HepG2 (cell line): Measurements from ENCODE around the gene SLC44A5. TPM values are rescaled to one million over a fixed set of nuclear protein-coding genes. Genes with fewer than 3 reads are reported as not detected.

Source experiments
- ATAC-seq: fragments of 200-7000 bp; cut with Tn5 transposase; 3 replicates; pipeline ENCODE4 v1.9.1; 2020; ENCODE audit warnings: mild to moderate bottlenecking, moderate library complexity
- BruUV-seq: library from RNA; stranded (reverse); fragments of 400-500 nt; replicated peaks from 2 replicates; lab custom pipeline; 2021; lab: Mats Ljungman, UMichigan
- CTCF ChIA-PET: fragments of 300-600 bp; formaldehyde crosslinking; extraction: SDS; loops from one replicate; lab custom pipeline; 2021; ENCODE audit warnings: low total read pairs, inconsistent platforms, low intra/inter-chr PET ratio; lab: Yijun Ruan, JAX
- POLR2A ChIA-PET: fragments of 350-600 bp; sonication (Branson Sonifier 250); formaldehyde crosslinking; loops from one replicate; lab custom pipeline; 2020; ENCODE audit warnings: antibody characterized with exemption, inconsistent platforms; lab: Yijun Ruan, JAX
- DNase-seq: peaks from one replicate; pipeline ENCODE4 v3.0.0-alpha.2; 2015; ENCODE audit warnings: low spot score
- FAIRE-seq: peaks from 3 replicates; lab custom pipeline; 2011; peaks lifted over from hg19 to GRCh38; lab: Jason Lieb, UNC
- H2AFZ ChIP-seq: one replicate; pipeline ENCODE4 v1.6.1; 2011; ENCODE audit warnings: low read length, inconsistent platforms
- H3K27ac ChIP-seq: fragments of 300-600 bp; 3 replicates; pipeline ENCODE4 v1.8.0; 2011; ENCODE audit warnings: mixed run types, mild to moderate bottlenecking, mixed read lengths, low read length, inconsistent platforms; ENCODE audit not compliant: insufficient read depth; ENCODE audit errors: extremely low read length
- H3K27me3 ChIP-seq, 2 experiments: fragments of 200-600 bp in 1 of 2; 2 replicates in 1 of 2; 3 replicates in 1 of 2; pipeline versions ENCODE4 v1.6.0 to v1.8.0; 2011; ENCODE audit warnings: low read length in 2 of 2, mild to moderate bottlenecking in 2 of 2, moderate library complexity in 2 of 2, inconsistent platforms in 1 of 2; ENCODE audit not compliant: insufficient read depth in 2 of 2, control insufficient read depth in 1 of 2
- H3K36me3 ChIP-seq, 2 experiments: fragments of 200-600 bp in 1 of 2; replicated peaks in 1 of 2; 2 replicates in 1 of 2; 3 replicates in 1 of 2; pipeline versions ENCODE4 v1.5.1 to v1.8.0; 2011; ENCODE audit warnings: low read length in 2 of 2, inconsistent platforms in 1 of 2; ENCODE audit not compliant: insufficient read depth in 2 of 2, control insufficient read depth in 1 of 2
- H3K4me1 ChIP-seq: 2 replicates; pipeline ENCODE4 v1.5.1; 2012; ENCODE audit warnings: low read length, inconsistent platforms; ENCODE audit not compliant: insufficient read depth
- H3K4me2 ChIP-seq: 2 replicates; pipeline ENCODE4 v1.6.0; 2011; ENCODE audit warnings: low read depth, low read length, inconsistent platforms
- H3K4me3 ChIP-seq, 3 experiments: fragments of 200-600 bp in 1 of 3; sonication (generic), shearing (Covaris generic) in 1 of 3; replicated peaks in 1 of 3; 2 replicates each; pipeline ENCODE4 v1.5.1; 2011 to 2016; ENCODE audit warnings: low read length in 3 of 3, inconsistent platforms in 2 of 3, low read depth in 2 of 3, mild to moderate bottlenecking in 2 of 3, control low read depth in 1 of 3, mixed read lengths in 1 of 3; ENCODE audit not compliant: insufficient read depth in 1 of 3
- H3K79me2 ChIP-seq: one replicate; pipeline ENCODE4 v1.6.1; 2011; ENCODE audit warnings: low read length, inconsistent platforms; ENCODE audit not compliant: insufficient read depth
- H3K9ac ChIP-seq: 2 replicates; pipeline ENCODE4 v1.6.0; 2011; ENCODE audit warnings: mild to moderate bottlenecking, low read depth, low read length, inconsistent platforms; ENCODE audit not compliant: insufficient read depth
- H3K9me3 ChIP-seq: 2 replicates; pipeline ENCODE4 v1.5.1; 2012; ENCODE audit warnings: mild to moderate bottlenecking, low read length
- H4K20me1 ChIP-seq: 2 replicates; pipeline ENCODE4 v1.6.0; 2011; ENCODE audit warnings: inconsistent platforms, mild to moderate bottlenecking, low read length, moderate library complexity; ENCODE audit not compliant: insufficient read depth
- KAT2B ChIP-seq: fragments of 150-350 bp; IDR thresholded peaks from 2 replicates; pipeline ENCODE4 v1.6.1; 2014; ENCODE audit warnings: low read depth, low read length, borderline replicate concordance
- MTF2 ChIP-seq: sonication (generic); formaldehyde crosslinking; IDR thresholded peaks from 2 replicates; pipeline ENCODE4 v1.5.0; 2020; ENCODE audit warnings: missing genetic modification reagents, borderline replicate concordance
- NFE2 ChIP-seq: sonication (generic); formaldehyde crosslinking; IDR thresholded peaks from 2 replicates; pipeline ENCODE4 v1.4.0; 2020; ENCODE audit warnings: missing genetic modification reagents
- RNF219 ChIP-seq: sonication (generic); formaldehyde crosslinking; IDR thresholded peaks from 2 replicates; pipeline ENCODE4 v1.5.0; 2020; ENCODE audit warnings: mild to moderate bottlenecking, missing genetic modification reagents
- XBP1 ChIP-seq: sonication (generic); formaldehyde crosslinking; IDR thresholded peaks from 2 replicates; pipeline ENCODE4 v1.5.0; 2020; ENCODE audit warnings: missing genetic modification reagents
- ZNF207 ChIP-seq: fragments of 450-650 bp; IDR thresholded peaks from 2 replicates; pipeline ENCODE4 v1.6.1; 2016; ENCODE audit warnings: antibody characterized with exemption, borderline replicate concordance
- ZNF781 ChIP-seq: sonication (generic); formaldehyde crosslinking; IDR thresholded peaks from 2 replicates; pipeline ENCODE4 v1.5.1; 2020; ENCODE audit warnings: borderline replicate concordance, mild to moderate bottlenecking, missing genetic modification reagents; ENCODE audit errors: not compliant biosample characterization
- ZNF790 ChIP-seq: sonication (generic); formaldehyde crosslinking; IDR thresholded peaks from 2 replicates; pipeline ENCODE4 v1.8.0; 2022; ENCODE audit warnings: missing genetic modification reagents, mild to moderate bottlenecking, borderline replicate concordance
- ZNF816 ChIP-seq: sonication (generic); formaldehyde crosslinking; IDR thresholded peaks from 2 replicates; pipeline ENCODE4 v1.8.0; 2022; ENCODE audit warnings: missing genetic modification reagents, mild to moderate bottlenecking, borderline replicate concordance
- in situ Hi-C: cut with HindIII; loops from 2 replicates; pipeline ENCODE4 v1.10.0; 2017; ENCODE audit warnings: low pct_unique_long_range_greater_than_20kb; ENCODE audit not compliant: extremely low pct_ligation_motif_present
- intact Hi-C: fragments of 100-400 bp; cut with micrococcal nuclease; formaldehyde crosslinking; loops from one replicate; pipeline ENCODE4 v1.10.0; 2022; ENCODE audit not compliant: unreplicated experiment
- polyA plus RNA-seq, 8 experiments: library from polyadenylated mRNA; depleted of rRNA in 3 of 8; stranded (reverse) in 7 of 8; unstranded in 1 of 8; fragments of >200 nt; fragmentation: Illumina TruSeq in 4 of 8; extraction: Trizol in 4 of 8; gene quantifications; 2 replicates each; pipeline versions ENCODE4 v1.2.1 to v1.2.3, GENCODE V29; 2011 to 2016; ENCODE audit warnings: low read depth in 4 of 8, missing spikeins in 1 of 8, mixed read lengths in 1 of 8; ENCODE audit not compliant: insufficient read depth in 1 of 8
- total RNA-seq, 5 experiments: library from RNA; depleted of rRNA; stranded (reverse); fragments of >200 nt; fragmentation: Illumina TruSeq; extraction: Trizol; gene quantifications; 2 replicates each; pipeline ENCODE4 v1.2.3, GENCODE V29; 2016; ENCODE audit warnings: low read depth in 1 of 5
- TF ChIP-seq, protein P1 (sequence below): conservative IDR thresholded peaks from 2 replicates; pipeline ENCODE4 v1.6.1; 2018; ENCODE audit warnings: missing genetic modification reagents

SLC44A5 gene
- total and polyA plus RNA-seq, 2 of the 13 experiments (the other 11 are each of a cell fraction or from before 2014, with no cell fraction given): 8.0 to 16.0 TPM

GRCh38 chr1:75208862-75209261, 402.1 kb downstream of the SLC44A5 start:
- H3K4me1 ChIP-seq: no peaks in the 10 kb centered on the region
- TF ChIP-seq KAT2B (no peak), XBP1 (CRISPR knock-in tag) (no peak), NFE2 (CRISPR knock-in tag) (no peak), ZNF816 (CRISPR knock-in tag) (no peak), RNF219 (CRISPR knock-in tag) (no peak), ZNF781 (CRISPR knock-in tag) (no peak), ZNF207 (no peak), ZNF790 (CRISPR knock-in tag) (no peak), MTF2 (no peak)
- TF ChIP-seq, protein P1, sequence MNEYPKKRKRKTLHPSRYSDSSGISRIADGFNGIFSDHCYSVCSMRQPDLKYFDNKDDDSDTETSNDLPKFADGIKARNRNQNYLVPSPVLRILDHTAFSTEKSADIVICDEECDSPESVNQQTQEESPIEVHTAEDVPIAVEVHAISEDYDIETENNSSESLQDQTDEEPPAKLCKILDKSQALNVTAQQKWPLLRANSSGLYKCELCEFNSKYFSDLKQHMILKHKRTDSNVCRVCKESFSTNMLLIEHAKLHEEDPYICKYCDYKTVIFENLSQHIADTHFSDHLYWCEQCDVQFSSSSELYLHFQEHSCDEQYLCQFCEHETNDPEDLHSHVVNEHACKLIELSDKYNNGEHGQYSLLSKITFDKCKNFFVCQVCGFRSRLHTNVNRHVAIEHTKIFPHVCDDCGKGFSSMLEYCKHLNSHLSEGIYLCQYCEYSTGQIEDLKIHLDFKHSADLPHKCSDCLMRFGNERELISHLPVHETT (CRISPR knock-in tag): no peak
- DNase-seq (no peak), FAIRE-seq (no peak), ATAC-seq (no peak)
- intact Hi-C loops: loop anchor here (10.0 kb wide), 1 partner anchor 264 kb away; no protein-coding TSS in a partner anchor
- H2AFZ ChIP-seq: no peak overlapping the region
- POLR2A ChIA-PET: no interaction called here
- in situ Hi-C loops: loop anchor here (5.0 kb wide), 1 partner anchor 437 kb away; no protein-coding TSS in a partner anchor
- H3K27me3 ChIP-seq: no peaks in the 10 kb centered on the region
- no peaks in the 10 kb centered on the region for H3K9me3 ChIP-seq
- H3K79me2 ChIP-seq: no peaks in the 10 kb centered on the region
- H4K20me1 ChIP-seq: no peaks in the 10 kb centered on the region
- H3K9ac ChIP-seq: no peak overlapping the region
- CTCF ChIA-PET: no interaction called here
- H3K4me3 ChIP-seq: no peak overlapping the region
- H3K36me3 ChIP-seq: no peaks in the 10 kb centered on the region
- H3K27ac ChIP-seq: no peak overlapping the region
- H3K4me2 ChIP-seq: no peak overlapping the region
- no TSS peak for BruUV-seq
